PC-3 (cell line): ENCODE data around the gene UTF1. TPM values are rescaled to one million over a fixed set of nuclear protein-coding genes. Genes with fewer than 3 reads are reported as not detected.

Experiments used
- ATAC-seq: fragments of 200-7000 bp; cut with Tn5 transposase; 2 replicates; pipeline ENCODE4 v1.9.1; 2020; ENCODE audit warnings: mild to moderate bottlenecking, moderate library complexity
- BruUV-seq: library from RNA; stranded (reverse); fragments of 400-500 nt; replicated peaks from 2 replicates; lab custom pipeline; 2021; lab: Mats Ljungman, UMichigan
- CTCF ChIA-PET: fragments of 300-600 bp; sonication (Branson Sonifier 250); formaldehyde crosslinking; loops from one replicate; lab custom pipeline; 2022; ENCODE audit warnings: antibody characterized with exemption; lab: Charles Lee
- POLR2A ChIA-PET: fragments of 300-600 bp; sonication (Branson Sonifier 250); formaldehyde crosslinking; loops from one replicate; lab custom pipeline; 2022; ENCODE audit warnings: antibody characterized with exemption; ENCODE audit not compliant: unreplicated experiment; lab: Charles Lee
- DNase-seq: peaks from one replicate; pipeline ENCODE4 v3.0.0-alpha.2; 2015
- H2AFZ ChIP-seq: fragments of 300-600 bp; sonication (generic); 2 replicates; pipeline ENCODE4 v1.6.0; 2016; ENCODE audit warnings: antibody characterized with exemption, low read length
- H3F3A ChIP-seq: fragments of 300-600 bp; sonication (generic); one replicate; pipeline ENCODE4 v1.6.0; 2017; ENCODE audit warnings: antibody characterized with exemption, low read length, control low read depth, mild to moderate bottlenecking; ENCODE audit not compliant: unreplicated experiment
- H3K27ac ChIP-seq: fragments of 300-600 bp; sonication (generic); 2 replicates; pipeline ENCODE4 v1.5.1; 2016; ENCODE audit warnings: mild to moderate bottlenecking, low read length
- H3K27me3 ChIP-seq: fragments of 300-600 bp; sonication (generic); 2 replicates; pipeline ENCODE4 v1.6.1; 2016; ENCODE audit warnings: low read length, mixed read lengths
- H3K36me3 ChIP-seq: fragments of 300-600 bp; sonication (generic); 2 replicates; pipeline ENCODE4 v1.6.1; 2016; ENCODE audit warnings: low read depth, mixed run types, low read length, mixed read lengths
- H3K4me1 ChIP-seq: fragments of 300-600 bp; sonication (generic); 2 replicates; pipeline ENCODE4 v1.5.1; 2016; ENCODE audit warnings: low read length; ENCODE audit not compliant: insufficient read depth
- H3K4me2 ChIP-seq: fragments of 300-600 bp; sonication (generic); 2 replicates; pipeline ENCODE4 v1.6.0; 2016; ENCODE audit warnings: low read length
- H3K4me3 ChIP-seq: fragments of 300-600 bp; sonication (generic); 2 replicates; pipeline ENCODE4 v1.5.1; 2016; ENCODE audit warnings: mild to moderate bottlenecking, low read length, mixed read lengths
- H3K79me2 ChIP-seq: fragments of 300-600 bp; sonication (generic); 2 replicates; pipeline ENCODE4 v1.6.1; 2017; ENCODE audit warnings: low read length, mixed read lengths
- H3K9ac ChIP-seq: fragments of 300-600 bp; sonication (generic); 2 replicates; pipeline ENCODE4 v1.6.0; 2016; ENCODE audit warnings: mild to moderate bottlenecking, low read length
- H3K9me2 ChIP-seq: fragments of 300-600 bp; sonication (generic); replicated peaks from 2 replicates; pipeline ENCODE4 v1.6.1; 2016; ENCODE audit warnings: mixed run types, low read length, mixed read lengths
- H3K9me3 ChIP-seq: fragments of 300-600 bp; sonication (generic); 2 replicates; pipeline ENCODE4 v1.6.1; 2016; ENCODE audit warnings: low read length, mixed read lengths
- H4K20me1 ChIP-seq: fragments of 300-600 bp; sonication (generic); 2 replicates; pipeline ENCODE4 v1.6.1; 2016; ENCODE audit warnings: low read length, mixed read lengths
- EZH2 ChIP-seq: fragments of 300-600 bp; sonication (generic); IDR thresholded peaks from one replicate; pipeline ENCODE4 v1.6.1; 2017; ENCODE audit warnings: antibody characterized with exemption, mild to moderate bottlenecking, low read length; ENCODE audit not compliant: unreplicated experiment
- EZH2phosphoT487 ChIP-seq: fragments of 300-600 bp; sonication (generic); IDR thresholded peaks from 2 replicates; pipeline ENCODE4 v1.6.1; 2018; ENCODE audit warnings: mild to moderate bottlenecking, antibody characterized with exemption, low read length, borderline replicate concordance
- intact Hi-C: fragments of 100-400 bp; cut with micrococcal nuclease; formaldehyde crosslinking; loops from 2 replicates; pipeline ENCODE4 v1.9.0; 2023
- total RNA-seq: library from RNA; depleted of rRNA; stranded (reverse); fragments of >200 nt; gene quantifications from 2 replicates; pipeline ENCODE4 v1.2.3, GENCODE V29; 2014
- TF ChIP-seq, protein P1 (sequence below): fragments of 300-600 bp; sonication (generic); conservative IDR thresholded peaks from 2 replicates; pipeline ENCODE4 v1.5.1; 2017; ENCODE audit warnings: antibody characterized with exemption, low read depth, mild to moderate bottlenecking, low read length

UTF1 gene
- total RNA-seq, 1 experiment from 2014 or later = not detected

DNA sequence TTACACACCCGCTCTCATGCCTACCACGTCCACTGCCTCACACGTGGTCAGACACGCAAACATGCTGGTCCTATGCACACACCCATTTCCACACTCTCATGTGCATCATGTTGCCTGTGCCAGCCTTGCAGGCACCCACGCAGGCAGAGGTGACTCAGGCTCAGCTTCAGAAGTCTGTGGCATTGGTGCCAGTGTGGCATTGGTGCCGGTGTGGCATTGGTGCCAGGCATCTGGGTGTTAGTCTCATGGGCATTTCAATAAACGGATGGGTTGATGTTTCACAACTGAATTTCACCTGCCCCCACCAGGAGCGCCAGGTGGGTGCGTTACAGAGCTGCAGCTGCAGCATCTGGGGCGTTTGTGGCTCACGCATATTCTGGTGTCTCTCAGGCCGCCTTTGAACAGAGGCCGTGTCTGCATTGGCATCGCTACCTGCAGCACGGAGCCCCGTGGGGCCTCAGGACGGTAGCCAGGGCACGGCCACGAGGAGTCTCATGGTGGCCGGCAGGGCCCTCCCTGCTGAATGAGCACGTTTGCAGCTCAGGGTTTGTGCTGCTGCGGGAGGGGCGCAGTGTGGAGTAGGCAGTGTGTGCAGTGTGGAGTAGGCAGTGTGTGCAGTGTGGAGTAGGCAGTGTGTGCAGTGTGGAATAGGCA, 45.3 kb upstream of the UTF1 start:
- ChIA-PET CTCF (no interaction called here), POLR2A (no interaction called here)
- Histone ChIP-seq H3K9me3 (no peaks in the 10 kb centered on the region), H3K9me2 (no peaks in the 10 kb centered on the region), H3K4me1 (no peaks in the 10 kb centered on the region), H3K36me3 (no peaks in the 10 kb centered on the region), H3K27me3 (peaks cover 75% of the 10 kb centered on the region), H3K27ac (no peak overlapping the region), H4K20me1 (no peaks in the 10 kb centered on the region), H2AFZ (no peak overlapping the region), H3K79me2 (no peaks in the 10 kb centered on the region), H3K4me2 (no peak overlapping the region), H3K9ac (no peak overlapping the region), H3K4me3 (no peak overlapping the region), H3F3A (no peaks in the 10 kb centered on the region)
- no peak for DNase-seq
- ATAC-seq = no peak
- intact Hi-C loops = no loop called here
- no peak for TF ChIP-seq EZH2
- TF ChIP-seq, protein P1, sequence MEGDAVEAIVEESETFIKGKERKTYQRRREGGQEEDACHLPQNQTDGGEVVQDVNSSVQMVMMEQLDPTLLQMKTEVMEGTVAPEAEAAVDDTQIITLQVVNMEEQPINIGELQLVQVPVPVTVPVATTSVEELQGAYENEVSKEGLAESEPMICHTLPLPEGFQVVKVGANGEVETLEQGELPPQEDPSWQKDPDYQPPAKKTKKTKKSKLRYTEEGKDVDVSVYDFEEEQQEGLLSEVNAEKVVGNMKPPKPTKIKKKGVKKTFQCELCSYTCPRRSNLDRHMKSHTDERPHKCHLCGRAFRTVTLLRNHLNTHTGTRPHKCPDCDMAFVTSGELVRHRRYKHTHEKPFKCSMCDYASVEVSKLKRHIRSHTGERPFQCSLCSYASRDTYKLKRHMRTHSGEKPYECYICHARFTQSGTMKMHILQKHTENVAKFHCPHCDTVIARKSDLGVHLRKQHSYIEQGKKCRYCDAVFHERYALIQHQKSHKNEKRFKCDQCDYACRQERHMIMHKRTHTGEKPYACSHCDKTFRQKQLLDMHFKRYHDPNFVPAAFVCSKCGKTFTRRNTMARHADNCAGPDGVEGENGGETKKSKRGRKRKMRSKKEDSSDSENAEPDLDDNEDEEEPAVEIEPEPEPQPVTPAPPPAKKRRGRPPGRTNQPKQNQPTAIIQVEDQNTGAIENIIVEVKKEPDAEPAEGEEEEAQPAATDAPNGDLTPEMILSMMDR = no peak
- no peak for TF ChIP-seq EZH2phosphoT487
- no TSS peak for BruUV-seq

DNA sequence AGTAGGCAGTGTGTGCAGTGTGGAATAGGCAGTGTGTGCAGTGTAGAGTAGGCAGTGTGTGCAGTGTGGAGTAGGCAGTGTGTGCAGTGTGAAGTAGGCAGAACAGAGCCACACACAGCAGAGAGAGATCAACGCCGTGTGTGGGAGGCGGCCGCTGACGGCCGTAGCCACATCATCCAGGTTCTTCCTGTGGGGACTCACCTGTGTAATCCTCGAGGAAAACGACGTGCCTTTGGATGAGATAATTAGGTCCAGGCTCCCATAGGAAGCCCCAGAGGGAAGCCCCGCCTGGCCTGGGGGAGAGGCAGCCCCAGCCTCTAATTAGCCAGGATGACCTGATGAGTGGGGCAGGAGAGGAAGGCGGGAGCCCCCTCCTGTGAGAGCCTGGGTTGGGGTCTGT, 44.6 kb upstream of the UTF1 start:
- no TSS peak for BruUV-seq
- H3K9me3 ChIP-seq = no peaks in the 10 kb centered on the region
- H3F3A ChIP-seq = no peaks in the 10 kb centered on the region
- no peaks in the 10 kb centered on the region for H3K4me1 ChIP-seq
- H3K4me2 ChIP-seq = no peak overlapping the region
- ChIA-PET CTCF (no interaction called here), POLR2A (no interaction called here)
- no peak overlapping the region for H3K9ac ChIP-seq
- no peak overlapping the region for H2AFZ ChIP-seq
- H3K4me3 ChIP-seq = no peak overlapping the region
- TF ChIP-seq EZH2phosphoT487 (no peak), EZH2 (no peak)
- TF ChIP-seq, protein P1 = no peak
- H3K36me3 ChIP-seq = no peaks in the 10 kb centered on the region
- peaks cover 75% of the 10 kb centered on the region for H3K27me3 ChIP-seq
- ATAC-seq (no peak), DNase-seq (peak; percentile 1)
- no peaks in the 10 kb centered on the region for H3K79me2 ChIP-seq
- no peak overlapping the region for H3K27ac ChIP-seq
- intact Hi-C loops = no loop called here
- no peaks in the 10 kb centered on the region for H4K20me1 ChIP-seq
- no peaks in the 10 kb centered on the region for H3K9me2 ChIP-seq

DNA sequence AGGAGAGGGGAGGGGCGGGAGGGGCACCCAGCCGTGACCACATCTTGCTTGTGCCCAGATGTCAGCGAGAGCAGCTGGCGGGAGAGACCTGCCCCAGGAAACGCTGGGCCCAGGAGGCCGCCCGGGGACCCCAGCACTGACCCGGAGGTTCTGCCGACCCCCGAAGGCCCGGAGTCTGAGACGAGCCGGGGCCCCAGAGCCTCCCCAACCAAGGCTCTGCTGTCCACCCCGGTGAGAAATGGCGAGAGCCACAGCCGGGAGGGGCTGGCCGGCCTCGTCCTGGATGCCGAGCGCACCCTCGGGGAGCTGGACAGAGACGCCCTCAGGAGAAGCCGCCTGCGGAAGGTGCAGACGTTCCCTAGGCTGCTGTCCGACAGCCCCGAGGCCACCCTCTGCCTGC, 44.1 kb upstream of the UTF1 start:
- no peak overlapping the region for H3K4me3 ChIP-seq
- BruUV-seq = no TSS peak
- ATAC-seq = no peak

More for the DNA sequence above, 44.1 kb upstream of the UTF1 start:
- no peak overlapping the region for H3K9ac ChIP-seq
- H3K79me2 ChIP-seq = no peaks in the 10 kb centered on the region
- no peak overlapping the region for H3K27ac ChIP-seq
- no peaks in the 10 kb centered on the region for H3K4me1 ChIP-seq
- POLR2A ChIA-PET = no interaction called here
- intact Hi-C loops = no loop called here
- no peak for DNase-seq
- no peaks in the 10 kb centered on the region for H3K9me2 ChIP-seq
- TF ChIP-seq EZH2phosphoT487 (no peak), EZH2 (no peak)
- TF ChIP-seq, protein P1 = no peak
- H3K27me3 ChIP-seq = peaks cover 73% of the 10 kb centered on the region
- no peak overlapping the region for H2AFZ ChIP-seq
- no peaks in the 10 kb centered on the region for H3K36me3 ChIP-seq
- no peaks in the 10 kb centered on the region for H3F3A ChIP-seq
- H3K9me3 ChIP-seq = no peaks in the 10 kb centered on the region
- H4K20me1 ChIP-seq = no peaks in the 10 kb centered on the region
- CTCF ChIA-PET = no interaction called here
- H3K4me2 ChIP-seq = no peak overlapping the region
